Measurements from ENCODE around the gene FCER1G.
"Not testable (repeated sequence)": the region's sequence is repeated elsewhere in the genome, so short reads cannot be mapped to it uniquely, and the experiment has no call there.

FCER1G gene

GRCh38 chr1:161233102-161233501, 18.0 kb downstream of the FCER1G start:
- DNase-seq: no peak

DNA sequence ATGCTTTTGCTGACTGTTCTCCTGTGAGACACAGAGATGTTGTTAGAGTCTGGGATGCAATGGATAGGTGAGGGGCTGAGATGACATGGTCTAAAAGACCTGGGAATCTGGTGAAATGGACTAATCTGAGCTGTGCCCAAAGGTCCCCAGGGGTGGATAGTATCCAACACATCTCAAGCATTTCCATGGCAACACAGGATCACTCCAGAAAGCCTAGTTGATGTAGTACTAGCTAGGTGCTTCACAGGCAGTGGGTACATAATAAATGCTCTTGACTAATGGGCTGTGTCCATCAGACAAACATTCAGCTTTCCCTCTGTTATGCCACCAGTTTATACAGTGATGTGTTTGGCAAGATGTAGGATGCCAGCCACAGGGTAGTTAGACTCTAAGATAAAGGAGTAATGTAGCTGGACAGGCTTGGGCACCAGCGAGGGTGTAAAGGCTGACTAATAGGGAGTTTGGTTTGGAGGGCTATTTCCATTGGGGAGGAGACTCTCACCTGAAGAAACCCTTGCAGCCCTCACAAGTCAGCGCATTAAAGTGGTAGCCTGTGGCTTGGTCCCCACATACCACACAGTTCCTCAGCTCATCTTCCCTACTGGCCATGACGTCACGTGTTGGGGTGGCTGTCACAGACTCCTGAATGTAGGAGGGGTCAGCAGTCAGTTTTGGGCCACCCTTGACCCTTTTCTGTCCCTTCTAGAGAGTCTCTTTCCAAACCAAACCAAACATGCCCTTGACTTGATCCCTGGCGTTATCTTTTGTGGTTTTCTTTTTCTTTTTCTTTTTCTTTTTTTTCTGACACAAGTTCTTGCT, 21.1 kb downstream of the FCER1G start:
- no peak for DNase-seq

- no peak for DNase-seq
Observed at GRCh38 chr1:161238039-161238473, 23.0 kb downstream of the FCER1G start, which contains the start of gene NR1I3. Gene NR1I3 (minus strand): TSS chr1:161238203. CDS start chr1:161236565, 1,638 bp downstream.

GRCh38 chr1:161241682-161242081, 26.6 kb downstream of the FCER1G start:
- no peak for DNase-seq

GRCh38 chr1:161242313-161242712, 27.2 kb downstream of the FCER1G start:
- no peak for DNase-seq

DNA sequence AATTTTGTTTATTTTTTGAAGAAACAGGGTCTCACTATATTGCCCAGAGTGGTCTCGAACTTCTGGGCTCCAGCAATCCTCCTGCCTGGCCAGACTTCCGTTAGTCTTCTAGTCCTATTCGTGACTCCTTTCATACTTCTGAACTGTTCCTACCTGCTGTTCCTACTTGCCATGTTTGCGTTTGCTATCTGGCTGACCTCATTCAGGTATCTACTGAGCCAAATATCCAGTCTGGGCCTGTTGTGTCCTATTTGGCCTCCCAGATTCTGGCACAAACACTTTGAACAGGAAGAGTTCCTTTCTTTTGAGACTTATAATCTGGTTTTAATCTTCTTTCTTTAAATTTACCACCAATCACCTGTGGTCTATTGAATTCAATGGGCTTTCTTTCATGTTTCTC, 29.8 kb downstream of the FCER1G start:
- no peak for DNase-seq

- DNase-seq: not testable (repeated sequence)
Observed at GRCh38 chr1:161250100-161250499, 35.0 kb downstream of the FCER1G start.

- no peak for DNase-seq
Observed at GRCh38 chr1:161250829-161251228, 35.7 kb downstream of the FCER1G start.

GRCh38 chr1:161251579-161251978, 36.5 kb downstream of the FCER1G start:
- DNase-seq: no peak

GRCh38 chr1:161255302-161255701, 40.2 kb downstream of the FCER1G start:
- DNase-seq: not testable (repeated sequence)

DNA sequence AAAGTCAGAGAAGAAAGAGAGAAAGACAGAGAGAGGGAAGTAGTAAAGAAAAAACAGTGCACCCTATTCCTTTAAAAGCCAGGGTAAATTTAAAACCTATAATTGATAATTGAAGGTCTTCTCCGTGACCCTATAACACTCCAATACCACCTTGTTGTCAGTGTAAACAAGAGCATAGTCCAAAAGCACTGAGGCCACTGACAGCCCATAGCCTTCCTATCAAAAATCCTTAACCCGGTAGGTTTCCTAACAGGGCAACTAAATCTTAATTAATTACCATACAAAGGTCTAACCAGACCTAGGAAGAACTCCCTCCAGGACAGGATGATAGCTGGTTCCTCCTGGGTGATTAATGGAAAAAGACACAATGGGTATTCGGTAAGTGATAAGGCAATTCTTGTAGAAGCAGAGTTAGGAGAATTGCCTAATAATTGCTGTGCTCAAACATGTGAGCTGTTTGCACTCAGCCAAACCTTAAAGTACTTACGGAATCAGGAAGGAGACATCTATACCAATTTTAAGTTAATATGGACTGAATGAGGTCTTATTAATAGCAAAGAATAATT, 40.9 kb downstream of the FCER1G start:
- DNase-seq: not testable (repeated sequence)

DNA sequence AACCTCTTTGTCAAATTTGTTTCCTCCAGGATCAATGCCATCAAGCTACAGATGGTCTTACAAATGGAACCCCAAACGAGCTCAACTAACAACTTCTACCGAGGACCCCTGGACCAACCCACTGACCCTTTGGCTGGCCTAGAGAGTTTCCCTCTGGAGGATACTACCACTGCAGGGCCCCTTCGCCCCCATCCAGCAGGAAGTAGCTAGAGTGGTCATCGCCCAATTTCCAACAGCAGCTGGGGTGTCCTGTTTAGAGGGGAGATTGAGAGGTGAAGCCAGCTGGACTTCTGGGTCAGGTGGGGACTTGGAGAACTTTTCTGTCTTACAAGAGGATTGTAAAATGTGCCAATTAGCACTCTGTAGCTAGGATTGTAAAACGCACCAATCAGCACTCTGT, 42.0 kb downstream of the FCER1G start:
- DNase-seq: not testable (repeated sequence)

DNA sequence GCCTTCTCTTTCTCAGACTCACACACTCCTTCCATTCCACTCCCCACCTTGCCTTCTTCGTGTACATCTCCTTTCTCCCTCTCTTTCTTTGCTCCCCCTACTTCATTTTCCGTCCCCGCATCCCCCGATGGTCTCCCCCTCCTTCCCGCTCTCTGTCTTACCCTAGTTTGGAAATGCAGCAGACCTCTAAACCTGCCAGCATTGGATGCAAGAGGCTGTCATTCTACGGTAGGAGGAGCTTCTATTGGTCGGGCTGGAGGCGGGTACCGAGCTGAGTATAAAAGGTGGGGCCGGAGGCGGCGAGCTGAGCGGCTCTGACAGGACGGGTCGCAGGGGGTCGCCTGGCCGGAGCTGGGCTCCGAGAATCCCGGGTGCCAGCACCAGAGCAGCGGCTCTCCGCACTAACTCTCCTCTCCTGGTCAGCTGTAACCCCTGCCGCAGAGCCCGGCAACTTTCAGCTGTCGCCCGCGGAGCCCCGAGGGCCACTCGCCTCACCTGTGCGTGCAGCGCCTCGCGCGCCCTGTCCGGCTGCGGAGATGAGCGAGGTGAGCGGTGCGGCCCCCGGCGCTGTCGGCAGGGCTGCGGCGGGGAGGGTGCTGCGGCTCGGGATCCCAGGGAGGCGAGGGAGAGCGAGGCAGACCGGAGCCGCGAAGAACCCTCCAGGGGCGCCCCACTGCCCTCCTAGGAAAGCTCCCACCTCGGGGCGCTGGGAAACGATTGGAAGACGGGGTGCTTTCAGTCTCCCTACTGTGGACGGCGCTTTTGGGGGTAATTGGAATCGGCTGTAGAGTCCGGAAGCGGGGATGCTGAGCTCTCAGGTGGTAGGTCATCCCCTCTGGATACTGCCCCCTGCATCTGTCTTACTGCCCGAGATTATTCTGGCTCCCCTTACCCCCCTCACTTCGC, 43.6 kb downstream of the FCER1G start, which contains the start of gene PCP4L1:
Gene PCP4L1, plus strand, starts transcription at position 307 of the 906 bp plus-strand sequence. Its CDS starts 230 bp downstream, at position 537.
- DNase-seq: peak; percentile 65

DNA sequence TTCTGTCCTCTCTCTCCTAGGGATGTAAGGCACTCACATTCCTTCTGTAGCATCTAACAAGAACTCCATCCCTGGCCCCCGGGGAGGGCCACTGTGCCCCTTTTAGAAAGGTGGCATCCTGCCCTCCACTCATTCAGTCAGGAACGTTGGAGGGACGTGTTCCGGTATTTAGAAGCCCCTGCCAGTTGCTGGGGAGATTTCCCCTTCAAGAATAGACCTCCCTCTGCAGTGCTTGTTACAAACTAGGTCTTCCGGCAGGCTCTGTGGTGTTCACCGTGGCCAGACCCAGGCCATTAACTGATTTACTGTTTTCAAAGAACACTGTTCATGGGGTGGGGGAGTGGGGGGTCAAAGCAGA, 44.2 kb downstream of the FCER1G start:
- no peak for DNase-seq

DNA sequence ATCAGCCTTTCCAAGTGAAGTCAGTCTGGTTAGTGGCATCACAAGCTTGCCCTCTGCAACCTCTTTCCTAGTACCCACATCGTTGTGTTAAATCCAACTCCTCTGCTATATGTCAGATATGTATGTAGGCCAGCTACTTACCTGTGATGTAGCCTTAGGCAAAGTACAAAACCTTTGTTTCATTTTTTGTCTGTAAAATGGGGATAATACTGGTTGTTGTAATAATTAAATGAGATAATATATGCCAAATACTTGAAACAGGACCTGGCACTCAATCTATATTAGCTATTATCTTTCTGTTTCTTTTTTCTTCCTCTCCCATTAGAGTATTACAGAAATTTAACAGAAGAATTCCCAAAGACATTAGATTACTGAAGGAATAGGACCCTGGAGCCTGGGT, 44.7 kb downstream of the FCER1G start:
- DNase-seq: no peak

DNA sequence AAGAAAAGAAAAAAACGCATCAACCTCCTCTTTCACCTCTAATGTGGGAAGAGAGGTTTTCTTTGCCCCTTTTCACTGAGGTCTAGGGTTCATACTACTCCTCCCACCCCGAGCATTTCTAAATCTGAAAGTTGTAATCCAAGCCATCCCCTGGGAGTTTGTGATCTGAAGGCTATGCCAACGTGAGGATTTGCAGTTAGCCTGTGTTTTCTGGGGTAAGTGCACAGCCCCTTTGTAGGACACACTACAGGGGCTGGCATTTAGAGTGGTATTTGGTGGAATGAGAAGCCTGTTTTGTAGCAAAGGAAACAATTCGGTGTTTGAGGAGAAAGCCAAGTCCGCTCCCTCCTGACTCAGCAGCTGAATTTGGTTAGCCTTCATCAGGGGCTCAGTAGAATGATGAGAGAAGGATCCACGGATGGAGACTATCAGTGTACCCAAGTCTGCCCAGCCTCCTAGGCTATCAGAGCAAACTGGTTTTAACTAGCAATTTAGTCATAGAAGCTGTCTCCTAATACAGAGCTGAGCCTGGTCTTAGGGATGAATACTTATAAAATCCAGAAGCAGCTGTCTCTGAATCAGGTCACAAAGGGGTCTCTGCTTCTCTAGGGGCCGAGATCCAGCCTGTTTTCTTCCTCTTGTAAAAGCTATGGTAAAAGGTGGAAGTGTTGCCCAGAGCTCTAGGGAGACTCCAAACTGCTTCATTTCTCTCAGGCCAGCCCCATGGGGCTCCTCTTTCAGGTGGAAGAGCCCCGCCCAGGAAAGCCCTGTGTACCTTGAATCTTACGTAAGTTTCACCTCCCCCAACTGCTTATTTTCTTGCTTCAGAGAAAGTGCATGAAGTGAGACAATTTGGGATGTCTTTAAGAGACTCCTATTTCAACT, 45.5 kb downstream of the FCER1G start:
- no peak for DNase-seq

DNA sequence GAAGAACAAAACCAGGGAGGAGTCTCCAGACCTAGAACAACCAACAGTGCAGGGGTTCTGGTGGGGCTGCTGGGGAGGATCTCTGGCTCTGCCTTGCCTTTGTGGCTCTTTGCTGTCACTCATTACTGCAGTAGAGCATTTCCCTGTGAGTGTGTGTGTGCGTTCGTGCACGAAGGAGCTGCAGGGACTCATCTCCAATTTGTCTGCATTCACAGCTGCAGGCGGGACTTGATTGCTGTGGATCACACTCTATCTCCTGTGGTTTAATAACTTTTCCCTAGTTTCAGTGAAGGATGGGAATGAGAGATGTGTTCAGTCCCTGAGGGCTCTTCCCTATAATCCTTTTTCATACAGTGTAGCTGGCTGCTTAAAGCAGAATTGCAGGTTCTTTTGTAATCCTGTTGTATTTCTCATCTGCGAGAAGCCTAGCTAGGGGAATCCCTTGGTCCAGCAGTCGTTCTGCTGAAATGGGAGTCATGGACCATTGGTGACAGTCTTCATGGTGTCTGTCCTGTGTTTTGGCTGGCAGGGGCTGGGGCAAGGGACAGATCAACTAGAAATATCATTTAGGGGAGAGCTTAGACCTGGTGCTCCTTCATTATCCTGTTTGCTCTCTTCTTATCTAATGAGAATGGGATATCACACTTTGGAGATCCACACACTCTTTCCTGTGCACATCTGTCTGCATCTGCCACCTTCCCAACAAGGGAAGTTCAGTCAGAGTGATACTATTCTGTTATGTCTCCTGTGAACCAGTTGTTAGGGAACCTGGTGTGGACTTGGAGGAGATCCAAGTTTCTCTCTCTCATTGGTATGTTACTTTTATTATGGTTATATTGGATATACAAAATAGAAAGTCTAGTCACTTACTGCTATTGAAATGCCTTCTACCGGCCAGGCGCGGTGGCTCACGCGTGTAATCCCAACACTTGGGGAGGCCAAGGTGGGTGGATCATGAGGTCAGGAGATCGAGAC, 46.5 kb downstream of the FCER1G start:
- no peak for DNase-seq

DNA sequence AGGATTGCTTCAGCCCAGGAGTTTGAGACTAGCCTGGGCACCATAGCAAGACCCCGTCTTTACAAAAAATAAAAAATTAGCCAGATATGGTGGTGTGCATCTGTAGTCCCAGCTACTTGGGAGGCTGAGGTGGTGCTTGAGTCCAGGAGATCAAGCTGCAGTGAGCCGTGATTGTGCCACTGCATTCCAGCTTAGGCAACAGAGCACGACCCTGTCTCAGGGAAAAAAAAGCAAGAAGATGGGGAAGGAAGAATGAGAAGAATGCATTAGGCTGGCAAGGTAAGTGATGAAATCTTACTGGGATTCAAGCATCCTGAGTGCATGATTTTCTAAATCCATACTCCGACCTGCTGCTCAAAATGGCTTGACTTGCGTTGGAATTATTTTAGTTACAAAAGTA, 50.2 kb downstream of the FCER1G start:
- no peak for DNase-seq

- DNase-seq: peak; percentile 21
Observed at GRCh38 chr1:161266202-161266601, 51.1 kb downstream of the FCER1G start.

GRCh38 chr1:161266836-161267235, 51.7 kb downstream of the FCER1G start:
- DNase-seq: no peak

GRCh38 chr1:161267321-161267720, 52.2 kb downstream of the FCER1G start:
- no peak for DNase-seq
